ENCODE results near the gene CA11. TPM values are rescaled to one million over a fixed set of nuclear protein-coding genes. Genes with fewer than 3 reads are reported as not detected.

Gene CA11
- total and polyA plus RNA-seq, 2 experiments from 2014 or later: 8.8 to 29.7 TPM

- TF ChIP-seq ZNF462 (CRISPR knock-in tag; IDR thresholded peaks at IDR 0.05) (no peak), ZNF331 (CRISPR knock-in tag; IDR thresholded peaks at IDR 0.05; ENCODE audit: low read depth) (no peak), REST (IDR thresholded peaks at IDR 0.05; ENCODE audit: unreplicated experiment) (no peak), NANOG (IDR thresholded peaks at IDR 0.05; ENCODE audit: borderline replicate concordance) (no peak), EZH2 (IDR thresholded peaks at IDR 0.05; ENCODE audit: low read depth, unreplicated experiment) (no peak), CREB1 (CRISPR knock-in tag; IDR thresholded peaks at IDR 0.05; ENCODE audit: low read depth) (no peak)
Measured at GRCh38 chr19:48634036-48634342, 12.0 kb downstream of the CA11 start (continued).

Measured in GM23338 (cell line).